Activated naive CD4-positive, alpha-beta T cell treated with anti-CD3 and anti-CD28 coated beads, Interleukin-2, amount 10 ng/mL, durations not matched to agents 5 hours and 36 hours (primary cell): ENCODE measurements around the gene PTPA. TPM values are rescaled to one million over a fixed set of nuclear protein-coding genes. Genes with fewer than 3 reads are reported as not detected.

Experiments
- total RNA-seq, 2 experiments: library from RNA; stranded (reverse); gene quantifications; one replicate each; pipeline ENCODE4 v1.2.3, GENCODE V29; 2021

The PTPA gene
- total RNA-seq: 10 to 100 TPM; 75.6 to 83.3 TPM

GRCh38 chr9:129110740-129111527, at the start of gene PTPA, which contains the start of gene CRAT:
TSS of gene PTPA (plus strand) at chr9:129111415. CDS start at chr9:129111601, 186 bp downstream.
TSS of gene CRAT (minus strand) at chr9:129110793. CDS start at chr9:129110509, 284 bp downstream.

GRCh38 chr9:129080601-129081387, 30.4 kb upstream of the PTPA start, which contains the start of gene DOLPP1:
TSS of gene DOLPP1 (plus strand) at chr9:129081111. CDS start at chr9:129081132, 21 bp downstream.

DNA sequence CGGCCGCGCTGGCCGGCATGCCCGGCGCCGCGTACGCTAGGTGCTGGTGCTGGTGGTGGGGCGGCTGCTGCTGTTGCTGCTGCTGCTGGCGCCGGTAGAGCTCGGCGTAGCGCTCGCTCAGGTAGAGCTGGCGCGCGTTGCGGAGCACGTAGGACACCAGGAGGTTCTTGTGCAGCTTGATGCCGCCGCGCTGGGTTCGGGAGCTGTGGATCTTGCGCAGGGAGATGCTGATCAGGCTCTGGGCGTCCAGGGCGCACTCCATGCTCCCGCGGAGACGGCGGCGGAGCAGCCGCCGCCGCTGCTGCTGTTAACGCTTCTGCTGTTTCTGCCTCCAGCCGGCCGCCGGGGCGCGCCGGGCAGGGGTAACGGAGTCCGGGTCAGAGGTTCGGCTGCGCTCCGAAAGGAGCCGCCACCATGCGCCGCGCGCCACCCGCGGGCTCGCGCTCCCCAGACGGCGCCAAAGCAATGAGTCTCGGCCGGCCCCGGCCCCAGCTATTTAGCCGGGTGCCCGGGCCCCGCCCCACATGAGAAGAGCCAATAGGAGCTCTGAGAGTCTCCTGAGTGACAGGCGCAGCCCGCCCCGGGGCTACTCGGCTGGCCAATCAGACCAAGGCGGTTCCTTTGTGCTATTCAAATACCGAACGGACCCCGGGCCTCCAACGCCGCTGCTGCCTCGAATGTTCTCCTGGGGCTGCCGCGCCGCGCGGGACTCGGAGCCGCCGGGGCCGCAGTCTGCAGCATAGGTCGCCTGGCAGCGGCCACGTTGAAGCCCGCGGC, 66.8 kb downstream of the PTPA start, which contains the start of gene IER5L:
Gene IER5L (minus strand): TSS at position 471 of the 777 bp plus-strand sequence. CDS start 209 bp downstream, at position 262.

Other genes with a start within 250 kb of the PTPA start
- 10 to 100 TPM; 15.5 to 19.5 TPM for gene KYAT1, start 229.5 kb upstream of the PTPA start, total RNA-seq
- 10 to 100 TPM; 50.9 to 51.7 TPM for gene LRRC8A, start 229.3 kb upstream of the PTPA start, total RNA-seq
- 1 to 10 TPM; 1.1 to 1.4 TPM for gene PHYHD1, start 190.4 kb upstream of the PTPA start, total RNA-seq
- 1 to 10 TPM; 7.4 to 9.0 TPM for gene DOLK, start 163.8 kb upstream of the PTPA start, total RNA-seq
- gene NUP188, start 163.7 kb upstream of the PTPA start, total RNA-seq: 10 to 100 TPM; 83.7 to 85.8 TPM
- gene SH3GLB2, start 83.1 kb upstream of the PTPA start, total RNA-seq: 100 to 1,000 TPM in 1 of 2 experiments, 10 to 100 TPM in 1; 97.8 to 104 TPM
- gene MIGA2, start 74.8 kb upstream of the PTPA start, total RNA-seq: 10 to 100 TPM; 35.7 to 38.6 TPM
- gene DOLPP1, start 30.3 kb upstream of the PTPA start, total RNA-seq: 10 to 100 TPM; 14.1 to 16.4 TPM
- 10 to 100 TPM; 13.6 to 15.5 TPM for gene CRAT, start 622 bp upstream of the PTPA start, total RNA-seq
- gene IER5L, start 66.8 kb downstream of the PTPA start, total RNA-seq: 1 to 10 TPM; 1.3 to 2.2 TPM